A549 (cell line): ENCODE measurements around the gene DGKH.
"Not testable (repeated sequence)": the region's sequence is repeated elsewhere in the genome, so short reads cannot be mapped to it uniquely, and the experiment has no call there.

Source experiments
- CBX2 ChIP-seq: fragments of 200-600 bp; sonication (generic); IDR thresholded peaks from 2 replicates; pipeline ENCODE4 v1.6.1; 2016; ENCODE audit warnings: low read depth, mild to moderate bottlenecking, borderline replicate concordance
- JUNB ChIP-seq: fragments of >200 bp; sonication (Bioruptor Twin); formaldehyde crosslinking; IDR thresholded peaks from 2 replicates; pipeline ENCODE4 v1.6.1; 2016
- RAD21 ChIP-seq, 2 experiments: fragments of >200 bp in 1 of 2; sonication (Bioruptor Twin) in 1 of 2; formaldehyde crosslinking in 1 of 2; IDR thresholded peaks in 1 of 2; conservative IDR thresholded peaks in 1 of 2; 2 replicates in 1 of 2; 3 replicates in 1 of 2; pipeline ENCODE4 v1.6.1; 2012 to 2018; ENCODE audit warnings: inconsistent platforms in 1 of 2
- ZFP36 ChIP-seq: fragments of 450-650 bp; IDR thresholded peaks from 2 replicates; pipeline ENCODE4 v1.6.1; 2014; ENCODE audit warnings: borderline replicate concordance; ENCODE audit not compliant: partially characterized antibody
- TF ChIP-seq, protein P1 (sequence below): fragments of >200 bp; sonication (Bioruptor Twin); formaldehyde crosslinking; IDR thresholded peaks from 3 replicates; pipeline ENCODE4 v1.5.1; 2016
- TF ChIP-seq, protein P2 (sequence below): fragments of 250-450 bp; sonication (Bioruptor Pico); IDR thresholded peaks from 2 replicates; pipeline ENCODE4 v1.5.0; 2021; ENCODE audit warnings: mild to moderate bottlenecking, moderate library complexity, borderline replicate concordance
- TF ChIP-seq, protein P3 (sequence below): fragments of 150-350 bp; IDR thresholded peaks from 2 replicates; pipeline ENCODE4 v1.6.1; 2014; ENCODE audit warnings: low read depth, mild to moderate bottlenecking, low read length

DNA sequence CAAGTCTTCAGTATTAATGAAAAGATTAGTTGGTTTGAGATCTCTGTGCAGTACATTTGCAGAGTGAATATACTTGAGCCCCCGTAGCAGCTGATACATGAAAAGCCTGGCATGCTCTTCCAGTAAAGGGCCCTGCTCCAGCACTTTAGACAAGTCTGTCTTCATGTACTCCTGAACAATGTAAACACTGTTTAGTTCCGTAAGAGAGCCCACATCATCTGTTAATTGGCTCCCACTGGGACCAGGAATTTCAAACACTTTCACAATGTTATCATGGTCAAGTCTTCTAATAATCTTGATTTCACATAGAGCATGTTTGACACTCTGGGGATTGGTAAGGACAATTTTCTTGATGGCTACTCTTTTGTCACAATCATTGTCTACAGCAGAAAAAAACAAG is 22.2 kb downstream of the DGKH start:
- TF ChIP-seq, protein P1, sequence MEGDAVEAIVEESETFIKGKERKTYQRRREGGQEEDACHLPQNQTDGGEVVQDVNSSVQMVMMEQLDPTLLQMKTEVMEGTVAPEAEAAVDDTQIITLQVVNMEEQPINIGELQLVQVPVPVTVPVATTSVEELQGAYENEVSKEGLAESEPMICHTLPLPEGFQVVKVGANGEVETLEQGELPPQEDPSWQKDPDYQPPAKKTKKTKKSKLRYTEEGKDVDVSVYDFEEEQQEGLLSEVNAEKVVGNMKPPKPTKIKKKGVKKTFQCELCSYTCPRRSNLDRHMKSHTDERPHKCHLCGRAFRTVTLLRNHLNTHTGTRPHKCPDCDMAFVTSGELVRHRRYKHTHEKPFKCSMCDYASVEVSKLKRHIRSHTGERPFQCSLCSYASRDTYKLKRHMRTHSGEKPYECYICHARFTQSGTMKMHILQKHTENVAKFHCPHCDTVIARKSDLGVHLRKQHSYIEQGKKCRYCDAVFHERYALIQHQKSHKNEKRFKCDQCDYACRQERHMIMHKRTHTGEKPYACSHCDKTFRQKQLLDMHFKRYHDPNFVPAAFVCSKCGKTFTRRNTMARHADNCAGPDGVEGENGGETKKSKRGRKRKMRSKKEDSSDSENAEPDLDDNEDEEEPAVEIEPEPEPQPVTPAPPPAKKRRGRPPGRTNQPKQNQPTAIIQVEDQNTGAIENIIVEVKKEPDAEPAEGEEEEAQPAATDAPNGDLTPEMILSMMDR: not testable (repeated sequence)
- TF ChIP-seq RAD21 (conservative IDR thresholded peaks at IDR 0.05 in 1 of 2, IDR thresholded peaks at IDR 0.05 in 1 of 2); CBX2; ZFP36; JUNB: not testable (repeated sequence)
- TF ChIP-seq, protein P2, sequence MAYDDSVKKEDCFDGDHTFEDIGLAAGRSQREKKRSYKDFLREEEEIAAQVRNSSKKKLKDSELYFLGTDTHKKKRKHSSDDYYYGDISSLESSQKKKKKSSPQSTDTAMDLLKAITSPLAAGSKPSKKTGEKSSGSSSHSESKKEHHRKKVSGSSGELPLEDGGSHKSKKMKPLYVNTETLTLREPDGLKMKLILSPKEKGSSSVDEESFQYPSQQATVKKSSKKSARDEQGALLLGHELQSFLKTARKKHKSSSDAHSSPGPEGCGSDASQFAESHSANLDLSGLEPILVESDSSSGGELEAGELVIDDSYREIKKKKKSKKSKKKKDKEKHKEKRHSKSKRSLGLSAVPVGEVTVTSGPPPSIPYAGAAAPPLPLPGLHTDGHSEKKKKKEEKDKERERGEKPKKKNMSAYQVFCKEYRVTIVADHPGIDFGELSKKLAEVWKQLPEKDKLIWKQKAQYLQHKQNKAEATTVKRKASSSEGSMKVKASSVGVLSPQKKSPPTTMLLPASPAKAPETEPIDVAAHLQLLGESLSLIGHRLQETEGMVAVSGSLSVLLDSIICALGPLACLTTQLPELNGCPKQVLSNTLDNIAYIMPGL (CRISPR knock-in tag): not testable (repeated sequence)
- TF ChIP-seq, protein P3, sequence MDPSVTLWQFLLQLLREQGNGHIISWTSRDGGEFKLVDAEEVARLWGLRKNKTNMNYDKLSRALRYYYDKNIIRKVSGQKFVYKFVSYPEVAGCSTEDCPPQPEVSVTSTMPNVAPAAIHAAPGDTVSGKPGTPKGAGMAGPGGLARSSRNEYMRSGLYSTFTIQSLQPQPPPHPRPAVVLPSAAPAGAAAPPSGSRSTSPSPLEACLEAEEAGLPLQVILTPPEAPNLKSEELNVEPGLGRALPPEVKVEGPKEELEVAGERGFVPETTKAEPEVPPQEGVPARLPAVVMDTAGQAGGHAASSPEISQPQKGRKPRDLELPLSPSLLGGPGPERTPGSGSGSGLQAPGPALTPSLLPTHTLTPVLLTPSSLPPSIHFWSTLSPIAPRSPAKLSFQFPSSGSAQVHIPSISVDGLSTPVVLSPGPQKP: not testable (repeated sequence)
